ENCODE results near the gene RALGDS.

Gene RALGDS

GRCh38 chr9:133122935-133123611 is 2.0 kb upstream of the RALGDS start:
- no peaks in the 10 kb centered on the region for H3K27me3 Mint-ChIP-seq (ENCODE audit: low read depth)
- H3K4me3 Mint-ChIP-seq = no peak overlapping the region
- H3K4me1 Mint-ChIP-seq (ENCODE audit: low read depth) = peaks cover 36% of the 10 kb centered on the region
- peak overlapping the region; percentile 90 for H3K27ac Mint-ChIP-seq
- H3K36me3 Mint-ChIP-seq (ENCODE audit: low read depth) = peaks cover 12% of the 10 kb centered on the region
- DNase-seq (ENCODE audit: low spot score) = no peak
- no peaks in the 10 kb centered on the region for H3K9me3 Mint-ChIP-seq

GRCh38 chr9:133122605-133122934 is 1.5 kb upstream of the RALGDS start:
- Mint-ChIP-seq H3K9me3 (no peaks in the 10 kb centered on the region), H3K4me3 (no peak overlapping the region), H3K36me3 (ENCODE audit: low read depth) (peaks cover 12% of the 10 kb centered on the region), H3K4me1 (ENCODE audit: low read depth) (peaks cover 36% of the 10 kb centered on the region), H3K27me3 (ENCODE audit: low read depth) (no peaks in the 10 kb centered on the region), H3K27ac (peak overlapping the region; percentile 90)
- DNase-seq (ENCODE audit: low spot score) = no peak

- H3K27me3 Mint-ChIP-seq (ENCODE audit: low read depth) = no peaks in the 10 kb centered on the region
- no peak for DNase-seq (ENCODE audit: low spot score)
- peaks cover 12% of the 10 kb centered on the region for H3K36me3 Mint-ChIP-seq (ENCODE audit: low read depth)
- peak overlapping the region; percentile 70 for H3K4me3 Mint-ChIP-seq
- no peaks in the 10 kb centered on the region for H3K9me3 Mint-ChIP-seq
- H3K27ac Mint-ChIP-seq = peak overlapping the region; percentile 90
- peaks cover 38% of the 10 kb centered on the region for H3K4me1 Mint-ChIP-seq (ENCODE audit: low read depth)
Observed at GRCh38 chr9:133121915-133122550, 993 bp upstream of the RALGDS start.

GRCh38 chr9:133120501-133121197 is 391 bp downstream of the RALGDS start:
- Mint-ChIP-seq H3K4me1 (ENCODE audit: low read depth) (peaks cover 34% of the 10 kb centered on the region), H3K36me3 (ENCODE audit: low read depth) (peaks cover 6% of the 10 kb centered on the region), H3K27ac (peak overlapping the region; percentile 74), H3K9me3 (no peaks in the 10 kb centered on the region), H3K27me3 (ENCODE audit: low read depth) (no peaks in the 10 kb centered on the region), H3K4me3 (peak overlapping the region; percentile 80)
- DNase-seq (ENCODE audit: low spot score) = no peak

- no peak for DNase-seq (ENCODE audit: low spot score)
- Mint-ChIP-seq H3K27ac (no peak overlapping the region), H3K36me3 (ENCODE audit: low read depth) (peaks cover 6% of the 10 kb centered on the region), H3K27me3 (ENCODE audit: low read depth) (no peaks in the 10 kb centered on the region), H3K4me1 (ENCODE audit: low read depth) (peaks cover 35% of the 10 kb centered on the region), H3K4me3 (peak overlapping the region; percentile 80), H3K9me3 (no peaks in the 10 kb centered on the region)
Observed at GRCh38 chr9:133119846-133120500, 1.1 kb downstream of the RALGDS start.

GRCh38 chr9:133119103-133119845 is 1.8 kb downstream of the RALGDS start:
- peak overlapping the region; percentile 68 for H3K27ac Mint-ChIP-seq

GRCh38 chr9:133118568-133118967 is 2.5 kb downstream of the RALGDS start:
- no peaks in the 10 kb centered on the region for H3K9me3 Mint-ChIP-seq
- peak overlapping the region; percentile 71 for H3K4me3 Mint-ChIP-seq
- peak overlapping the region; percentile 68 for H3K27ac Mint-ChIP-seq
- no peaks in the 10 kb centered on the region for H3K27me3 Mint-ChIP-seq (ENCODE audit: low read depth)
- DNase-seq (ENCODE audit: low spot score) = no peak
- H3K4me1 Mint-ChIP-seq (ENCODE audit: low read depth) = peaks cover 32% of the 10 kb centered on the region
- H3K36me3 Mint-ChIP-seq (ENCODE audit: low read depth) = peaks cover 2% of the 10 kb centered on the region

More at GRCh38 chr9:133119103-133119845, 1.8 kb downstream of the RALGDS start:
- peak overlapping the region; percentile 80 for H3K4me3 Mint-ChIP-seq
- peaks cover 4% of the 10 kb centered on the region for H3K36me3 Mint-ChIP-seq (ENCODE audit: low read depth)
- H3K4me1 Mint-ChIP-seq (ENCODE audit: low read depth) = peaks cover 33% of the 10 kb centered on the region
- no peak for DNase-seq (ENCODE audit: low spot score)
- H3K9me3 Mint-ChIP-seq = no peaks in the 10 kb centered on the region
- no peaks in the 10 kb centered on the region for H3K27me3 Mint-ChIP-seq (ENCODE audit: low read depth)

GRCh38 chr9:133118179-133118520 is 2.9 kb downstream of the RALGDS start:
- Mint-ChIP-seq H3K9me3 (no peaks in the 10 kb centered on the region), H3K4me3 (no peak overlapping the region), H3K36me3 (ENCODE audit: low read depth) (peaks cover 2% of the 10 kb centered on the region), H3K27ac (peak overlapping the region; percentile 68), H3K4me1 (ENCODE audit: low read depth) (peaks cover 34% of the 10 kb centered on the region), H3K27me3 (ENCODE audit: low read depth) (no peaks in the 10 kb centered on the region)
- no peak for DNase-seq (ENCODE audit: low spot score)

GRCh38 chr9:133117271-133118178 is 3.5 kb downstream of the RALGDS start:
- Mint-ChIP-seq H3K27ac (peak overlapping the region; percentile 60), H3K36me3 (ENCODE audit: low read depth) (peaks cover 2% of the 10 kb centered on the region), H3K4me3 (no peak overlapping the region), H3K4me1 (ENCODE audit: low read depth) (peaks cover 37% of the 10 kb centered on the region), H3K9me3 (no peaks in the 10 kb centered on the region), H3K27me3 (ENCODE audit: low read depth) (no peaks in the 10 kb centered on the region)
- DNase-seq (ENCODE audit: low spot score) = no peak

- no peak overlapping the region for H3K4me3 Mint-ChIP-seq
- no peak for DNase-seq (ENCODE audit: low spot score)
- peak overlapping the region; percentile 87 for H3K27ac Mint-ChIP-seq
Observed at GRCh38 chr9:133116346-133117231, 4.5 kb downstream of the RALGDS start.

GRCh38 chr9:133115604-133116345 is 5.3 kb downstream of the RALGDS start:
- peaks cover 28% of the 10 kb centered on the region for H3K4me1 Mint-ChIP-seq (ENCODE audit: low read depth)
- H3K27ac Mint-ChIP-seq = peak overlapping the region; percentile 87
- no peaks in the 10 kb centered on the region for H3K27me3 Mint-ChIP-seq (ENCODE audit: low read depth)
- H3K36me3 Mint-ChIP-seq (ENCODE audit: low read depth) = peaks cover 2% of the 10 kb centered on the region
- no peaks in the 10 kb centered on the region for H3K9me3 Mint-ChIP-seq
- peak overlapping the region; percentile 57 for H3K4me3 Mint-ChIP-seq
- DNase-seq (ENCODE audit: low spot score) = peak; percentile 80

More at GRCh38 chr9:133116346-133117231, 4.5 kb downstream of the RALGDS start:
- Mint-ChIP-seq H3K9me3 (no peaks in the 10 kb centered on the region), H3K4me1 (ENCODE audit: low read depth) (peaks cover 32% of the 10 kb centered on the region), H3K27me3 (ENCODE audit: low read depth) (no peaks in the 10 kb centered on the region), H3K36me3 (ENCODE audit: low read depth) (peaks cover 2% of the 10 kb centered on the region)
